IMR-90 (cell line): ENCODE measurements around the gene MAP3K15. TPM values are rescaled to one million over a fixed set of nuclear protein-coding genes. Genes with fewer than 3 reads are reported as not detected.
"Not testable (repeated sequence)": the region's sequence is repeated elsewhere in the genome, so short reads cannot be mapped to it uniquely, and the experiment has no call there.

ENCODE experiments used
- ATAC-seq: fragments of 200-7000 bp; cut with Tn5 transposase; 2 replicates; pipeline ENCODE4 v1.9.1; 2020; ENCODE audit warnings: low read depth, mild to moderate bottlenecking, moderate library complexity
- BruUV-seq: library from RNA; stranded (reverse); fragments of 400-500 nt; replicated peaks from 2 replicates; lab custom pipeline; 2021; lab: Mats Ljungman, UMichigan
- CTCF ChIA-PET: fragments of 300-600 bp; formaldehyde crosslinking; extraction: SDS; loops from one replicate; lab custom pipeline; 2021; ENCODE audit warnings: antibody characterized with exemption; lab: Yijun Ruan, JAX
- POLR2A ChIA-PET: fragments of 300-600 bp; sonication (Branson Sonifier 250); formaldehyde crosslinking; loops from one replicate; lab custom pipeline; 2022; ENCODE audit warnings: antibody characterized with exemption; ENCODE audit not compliant: unreplicated experiment; lab: Charles Lee
- DNase-seq: peaks from one replicate; pipeline ENCODE4 v3.0.0; 2013
- H2AFZ ChIP-seq: replicated peaks from 2 replicates; pipeline ENCODE3; 2013; ENCODE audit warnings: low read length, mild to moderate bottlenecking; ENCODE audit not compliant: poor library complexity
- H2AK5ac ChIP-seq: 2 replicates; pipeline ENCODE4 v1.6.1; 2013; ENCODE audit warnings: low read depth, low read length, inconsistent platforms
- H2AK9ac ChIP-seq: replicated peaks from 2 replicates; pipeline ENCODE3; 2013; ENCODE audit warnings: mild to moderate bottlenecking, low read depth, low read length, moderate library complexity; ENCODE audit not compliant: poor library complexity
- H2BK120ac ChIP-seq: 2 replicates; pipeline ENCODE4 v1.6.1; 2013; ENCODE audit warnings: low read depth, low read length, inconsistent platforms
- H2BK15ac ChIP-seq: 3 replicates; pipeline ENCODE4 v1.6.1; 2013; ENCODE audit warnings: low read depth, low read length, inconsistent platforms
- H2BK20ac ChIP-seq: 2 replicates; pipeline ENCODE4 v1.6.1; 2013; ENCODE audit warnings: low read depth, mild to moderate bottlenecking, inconsistent platforms, low read length, moderate library complexity
- H2BK5ac ChIP-seq: 2 replicates; pipeline ENCODE4 v1.6.1; 2013; ENCODE audit warnings: mild to moderate bottlenecking, low read depth, low read length, inconsistent platforms; ENCODE audit not compliant: poor library complexity, severe bottlenecking
- H3K14ac ChIP-seq: replicated peaks from 2 replicates; pipeline ENCODE4 v1.6.1; 2013; ENCODE audit warnings: low read depth, low read length, inconsistent platforms
- H3K18ac ChIP-seq: 2 replicates; pipeline ENCODE4 v1.6.1; 2013; ENCODE audit warnings: low read depth, low read length, control low read depth
- H3K23ac ChIP-seq: 2 replicates; pipeline ENCODE4 v1.6.1; 2013; ENCODE audit warnings: low read depth, low read length, inconsistent platforms
- H3K27ac ChIP-seq: 2 replicates; pipeline ENCODE4 v1.5.1; 2013; ENCODE audit warnings: mild to moderate bottlenecking, control low read depth, low read length; ENCODE audit not compliant: insufficient read depth
- H3K27me3 ChIP-seq: 2 replicates; pipeline ENCODE4 v1.6.1; 2013; ENCODE audit warnings: low read length; ENCODE audit not compliant: control insufficient read depth, insufficient read depth
- H3K36me3 ChIP-seq: 2 replicates; pipeline ENCODE4 v1.6.1; 2013; ENCODE audit warnings: low read length, mixed read lengths; ENCODE audit not compliant: control insufficient read depth, insufficient read depth
- H3K4ac ChIP-seq: 2 replicates; pipeline ENCODE4 v1.6.1; 2013; ENCODE audit warnings: low read depth, low read length, inconsistent platforms
- H3K4me1 ChIP-seq: 2 replicates; pipeline ENCODE4 v1.6.1; 2013; ENCODE audit warnings: low read length, mixed read lengths; ENCODE audit not compliant: control insufficient read depth, insufficient read depth
- H3K4me2 ChIP-seq: 2 replicates; pipeline ENCODE4 v1.6.1; 2013; ENCODE audit warnings: low read depth, mild to moderate bottlenecking, control low read depth, low read length, moderate library complexity
- H3K4me3 ChIP-seq: 2 replicates; pipeline ENCODE4 v1.5.1; 2013; ENCODE audit warnings: low read depth, mild to moderate bottlenecking, control low read depth, low read length, moderate library complexity; ENCODE audit not compliant: insufficient read depth
- H3K56ac ChIP-seq: 2 replicates; pipeline ENCODE4 v1.6.1; 2013; ENCODE audit warnings: low read length, inconsistent platforms; ENCODE audit not compliant: insufficient read depth; ENCODE audit errors: extremely low read depth
- H3K79me1 ChIP-seq, 2 experiments: 2 replicates each; pipeline ENCODE4 v1.6.1; 2013; ENCODE audit warnings: low read length in 2 of 2, inconsistent platforms in 1 of 2, low read depth in 1 of 2
- H3K9ac ChIP-seq: 2 replicates; pipeline ENCODE4 v1.6.1; 2013; ENCODE audit warnings: low read depth, low read length, control low read depth
- H3K9me1 ChIP-seq: 2 replicates; pipeline ENCODE4 v1.6.1; 2013; ENCODE audit warnings: low read length, inconsistent platforms; ENCODE audit not compliant: insufficient read depth
- H3K9me3 ChIP-seq: 2 replicates; pipeline ENCODE4 v1.6.1; 2013; ENCODE audit warnings: low read length; ENCODE audit not compliant: control insufficient read depth, insufficient read depth
- H4K20me1 ChIP-seq: 2 replicates; pipeline ENCODE4 v1.6.1; 2013; ENCODE audit warnings: low read length, inconsistent platforms; ENCODE audit not compliant: insufficient read depth
- H4K5ac ChIP-seq: 2 replicates; pipeline ENCODE4 v1.6.1; 2013; ENCODE audit warnings: mild to moderate bottlenecking, low read depth, low read length, control low read depth
- H4K8ac ChIP-seq, 2 experiments: 2 replicates each; pipeline ENCODE4 v1.6.1; 2013; ENCODE audit warnings: low read depth in 2 of 2, low read length in 2 of 2, control low read depth in 1 of 2, inconsistent platforms in 1 of 2
- H4K91ac ChIP-seq: 2 replicates; pipeline ENCODE4 v1.6.1; 2013; ENCODE audit warnings: low read depth, low read length, inconsistent platforms; ENCODE audit not compliant: insufficient read depth
- WGBS, 2 experiments: methylation state at CpG; one replicate each; pipeline versions ENCODE4 v1.1.5 to v1.1.7; 2013; ENCODE audit warnings: missing lambda C conversion rate in 2 of 2; ENCODE audit not compliant: insufficient read length in 1 of 2; ENCODE audit errors: extremely low coverage in 2 of 2; 5-methylcytosine and 5-hydroxymethylcytosine counted together
- dilution Hi-C: fragments of 300-500 bp; cut with HindIII; formaldehyde crosslinking; loops from one replicate; pipeline ENCODE4 v1.14.3; 2018; ENCODE audit warnings: low sequenced_read_pairs; ENCODE audit not compliant: unreplicated experiment
- in situ Hi-C: fragments of 300-500 bp; cut with MboI; formaldehyde crosslinking; loops from 3 replicates; pipeline ENCODE4 v1.14.3; 2019; ENCODE audit warnings: low sequenced_read_pairs, inconsistent platforms, mixed read lengths
- intact Hi-C: fragments of 100-400 bp; cut with micrococcal nuclease; formaldehyde crosslinking; loops from 2 replicates; pipeline ENCODE4 v1.10.0; 2022
- polyA plus RNA-seq, 3 experiments: library from polyadenylated mRNA; depleted of rRNA; stranded (reverse); fragments of >200 nt; gene quantifications; 2 replicates each; pipeline ENCODE4 v1.2.3, GENCODE V29; 2012; ENCODE audit warnings: low replicate concordance in 1 of 3
- total RNA-seq: library from RNA; depleted of rRNA; stranded (reverse); fragments of >200 nt; gene quantifications from 2 replicates; pipeline ENCODE4 v1.2.3, GENCODE V29; 2012

MAP3K15 gene
- total and polyA plus RNA-seq, 2 of the 4 experiments (the other 2 are of a cell fraction) = under 0.01 to 0.10 TPM

- in situ Hi-C loops, DNase-seq, H3K9me3 ChIP-seq, H2AK9ac ChIP-seq, H3K4me3 ChIP-seq, ATAC-seq, H2BK15ac ChIP-seq, H3K4me1 ChIP-seq, H2BK5ac ChIP-seq, H3K36me3 ChIP-seq, H2AK5ac ChIP-seq, H4K8ac ChIP-seq, H3K27me3 ChIP-seq, BruUV-seq, CTCF ChIA-PET, H3K56ac ChIP-seq, H3K18ac ChIP-seq, H3K9me1 ChIP-seq, POLR2A ChIA-PET, H3K79me1 ChIP-seq, H4K5ac ChIP-seq, H4K20me1 ChIP-seq, H2BK120ac ChIP-seq, H3K9ac ChIP-seq, H2BK20ac ChIP-seq, H2AFZ ChIP-seq, dilution Hi-C loops, H3K27ac ChIP-seq, H3K23ac ChIP-seq, H4K91ac ChIP-seq, H3K4ac ChIP-seq, H3K14ac ChIP-seq, H3K4me2 ChIP-seq, intact Hi-C loops: not testable (repeated sequence)
- no CpG with 5 or more reads among the region's 2 CpGs for WGBS, 2 experiments
Measured at GRCh38 chrX:19468383-19468782, 46.9 kb downstream of the MAP3K15 start.
